Vagina (tissue), 2 donors: Measurements from ENCODE around the gene KNDC1. TPM values are rescaled to one million over a fixed set of nuclear protein-coding genes. Genes with fewer than 3 reads are reported as not detected.
"Not testable (repeated sequence)": the region's sequence is repeated elsewhere in the genome, so short reads cannot be mapped to it uniquely, and the experiment has no call there.

Experiments used
- DNase-seq, 2 donors: peaks; one replicate each; pipeline ENCODE4 v3.0.0-alpha.2; 2017; ENCODE audit errors: extremely low spot score in 2 of 2
- H3K27ac ChIP-seq: fragments of 200-600 bp; sonication (generic); one replicate; pipeline ENCODE4 v1.5.1; 2019
- H3K27me3 ChIP-seq: fragments of 200-600 bp; sonication (generic); one replicate; pipeline ENCODE4 v1.5.1; 2019
- H3K36me3 ChIP-seq, 2 donors: fragments of 200-600 bp; sonication (generic); one replicate each; pipeline ENCODE4 v1.5.1; 2017 to 2019
- H3K4me1 ChIP-seq: fragments of 200-600 bp; sonication (generic); one replicate; pipeline ENCODE4 v1.5.1; 2019
- H3K4me3 ChIP-seq, 2 donors: fragments of 200-600 bp; sonication (generic); 1 replicate in 1 of 2; 2 replicates in 1 of 2; pipeline ENCODE4 v1.5.1; 2016 to 2019
- H3K9me3 ChIP-seq: fragments of 200-600 bp; sonication (generic); one replicate; pipeline ENCODE4 v1.5.1; 2019
- POLR2A ChIP-seq, 2 donors: fragments of 450-650 bp; IDR thresholded peaks; one replicate each; pipeline ENCODE4 v1.6.1; 2017; ENCODE audit warnings: antibody characterized with exemption in 2 of 2, mild to moderate bottlenecking in 2 of 2, moderate library complexity in 2 of 2
- POLR2AphosphoS5 ChIP-seq, 2 donors: sonication (generic); formaldehyde crosslinking; IDR thresholded peaks; one replicate each; pipeline ENCODE4 v1.9.0; 2017; ENCODE audit warnings: antibody characterized with exemption in 2 of 2, mild to moderate bottlenecking in 2 of 2, low read depth in 1 of 2; ENCODE audit not compliant: insufficient read depth in 1 of 2
- intact Hi-C: fragments of 100-400 bp; cut with DNase I; formaldehyde crosslinking; loops from one replicate; pipeline ENCODE4 v1.15.1; 2023
- total RNA-seq: library from RNA; depleted of rRNA; stranded (reverse); fragments of >200 nt; gene quantifications from one replicate; pipeline ENCODE4 v1.2.3, GENCODE V29; 2016
- TF ChIP-seq, protein P1 (sequence below), 3 experiments: fragments of 450-650 bp in 2 of 3; fragments of 200-600 bp in 1 of 3; sonication (generic) in 1 of 3; IDR thresholded peaks; one replicate each; pipeline ENCODE4 v1.5.1; 2017 to 2019; ENCODE audit warnings: antibody characterized with exemption in 3 of 3, mild to moderate bottlenecking in 2 of 3, moderate library complexity in 2 of 3

KNDC1 gene
- total RNA-seq, 1 donor from 2014 or later, result 3.4 TPM

- Histone ChIP-seq H3K27me3 (no peaks in the 10 kb centered on the region), H3K4me3 (no peak overlapping the region), H3K27ac (no peak overlapping the region), H3K9me3 (no peaks in the 10 kb centered on the region), H3K4me1 (no peaks in the 10 kb centered on the region), H3K36me3 (no peaks in the 10 kb centered on the region)
- no peak for DNase-seq
- TF ChIP-seq POLR2AphosphoS5 (IDR thresholded peaks at IDR 0.05; ENCODE audit: insufficient read depth in 1 of 2, low read depth in 1 of 2) (no peak), POLR2A (IDR thresholded peaks at IDR 0.05) (no peak)
- TF ChIP-seq, protein P1, sequence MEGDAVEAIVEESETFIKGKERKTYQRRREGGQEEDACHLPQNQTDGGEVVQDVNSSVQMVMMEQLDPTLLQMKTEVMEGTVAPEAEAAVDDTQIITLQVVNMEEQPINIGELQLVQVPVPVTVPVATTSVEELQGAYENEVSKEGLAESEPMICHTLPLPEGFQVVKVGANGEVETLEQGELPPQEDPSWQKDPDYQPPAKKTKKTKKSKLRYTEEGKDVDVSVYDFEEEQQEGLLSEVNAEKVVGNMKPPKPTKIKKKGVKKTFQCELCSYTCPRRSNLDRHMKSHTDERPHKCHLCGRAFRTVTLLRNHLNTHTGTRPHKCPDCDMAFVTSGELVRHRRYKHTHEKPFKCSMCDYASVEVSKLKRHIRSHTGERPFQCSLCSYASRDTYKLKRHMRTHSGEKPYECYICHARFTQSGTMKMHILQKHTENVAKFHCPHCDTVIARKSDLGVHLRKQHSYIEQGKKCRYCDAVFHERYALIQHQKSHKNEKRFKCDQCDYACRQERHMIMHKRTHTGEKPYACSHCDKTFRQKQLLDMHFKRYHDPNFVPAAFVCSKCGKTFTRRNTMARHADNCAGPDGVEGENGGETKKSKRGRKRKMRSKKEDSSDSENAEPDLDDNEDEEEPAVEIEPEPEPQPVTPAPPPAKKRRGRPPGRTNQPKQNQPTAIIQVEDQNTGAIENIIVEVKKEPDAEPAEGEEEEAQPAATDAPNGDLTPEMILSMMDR (IDR thresholded peaks at IDR 0.05), result no peak
- intact Hi-C loops, result no loop called here
Measured at GRCh38 chr10:133218891-133219290, 58.9 kb downstream of the KNDC1 start.

DNA sequence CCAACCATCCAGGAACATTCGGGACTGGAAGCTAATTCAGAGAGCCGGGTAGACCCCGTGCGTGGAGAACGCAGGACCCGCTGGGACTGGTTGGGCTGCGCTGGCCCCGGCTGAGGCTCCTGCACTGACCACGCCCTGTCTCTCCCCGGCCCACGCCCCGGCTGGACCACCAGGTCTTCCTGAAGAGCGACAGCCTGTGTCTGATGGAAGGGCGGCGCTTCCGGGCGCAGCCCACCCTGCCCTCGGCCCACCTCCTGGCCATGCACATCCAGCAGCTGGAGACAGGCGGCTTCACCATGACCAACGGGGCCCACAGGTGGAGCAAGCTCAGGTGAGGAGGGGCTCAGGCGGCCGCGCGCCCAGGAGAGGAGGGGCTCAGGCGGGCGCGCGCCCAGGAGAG lies 59.8 kb downstream of the KNDC1 start:
- no peak for DNase-seq
- Histone ChIP-seq H3K27me3 (no peaks in the 10 kb centered on the region), H3K36me3 (no peaks in the 10 kb centered on the region), H3K27ac (no peak overlapping the region), H3K4me1 (no peaks in the 10 kb centered on the region), H3K4me3 (no peak overlapping the region), H3K9me3 (no peaks in the 10 kb centered on the region)
- intact Hi-C loops, result no loop called here
- TF ChIP-seq POLR2AphosphoS5 (IDR thresholded peaks at IDR 0.05; ENCODE audit: insufficient read depth in 1 of 2, low read depth in 1 of 2) (no peak), POLR2A (IDR thresholded peaks at IDR 0.05) (no peak)

DNA sequence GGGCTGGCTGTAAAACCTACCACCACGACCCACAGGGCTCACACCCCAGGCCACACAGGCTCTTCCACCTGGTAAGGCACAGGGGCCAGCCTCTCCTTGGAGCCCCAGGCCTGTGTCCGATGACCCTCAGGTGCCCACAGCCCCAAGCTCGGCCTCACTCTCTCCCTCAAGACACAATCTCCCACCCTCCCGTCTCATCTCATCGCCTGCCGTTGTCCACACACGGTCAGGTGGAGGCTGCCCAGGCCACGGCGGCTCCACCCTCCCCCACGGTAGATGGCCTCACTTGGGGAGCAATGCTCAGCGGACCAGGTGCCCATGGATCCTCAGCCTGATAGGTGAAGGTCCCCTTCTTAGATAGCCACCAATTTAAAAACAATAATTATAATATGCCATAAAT lies 61.3 kb downstream of the KNDC1 start:
- Histone ChIP-seq H3K9me3 (no peaks in the 10 kb centered on the region), H3K4me1 (no peaks in the 10 kb centered on the region), H3K27me3 (no peaks in the 10 kb centered on the region), H3K4me3 (no peak overlapping the region), H3K27ac (no peak overlapping the region), H3K36me3 (no peaks in the 10 kb centered on the region)
- intact Hi-C loops, result no loop called here
- TF ChIP-seq, protein P1 (IDR thresholded peaks at IDR 0.05), result no peak
- TF ChIP-seq POLR2A (IDR thresholded peaks at IDR 0.05) (no peak), POLR2AphosphoS5 (IDR thresholded peaks at IDR 0.05; ENCODE audit: insufficient read depth in 1 of 2, low read depth in 1 of 2) (no peak)
- DNase-seq, result no peak

- H3K36me3 ChIP-seq, H3K9me3 ChIP-seq, H3K4me3 ChIP-seq, DNase-seq, H3K27me3 ChIP-seq, H3K4me1 ChIP-seq, intact Hi-C loops, H3K27ac ChIP-seq: not testable (repeated sequence)
Measured at GRCh38 chr10:133221756-133222155, 61.7 kb downstream of the KNDC1 start.

GRCh38 chr10:133224076-133224475 lies 64.1 kb downstream of the KNDC1 start:
- TF ChIP-seq POLR2AphosphoS5 (IDR thresholded peaks at IDR 0.05; ENCODE audit: insufficient read depth in 1 of 2, low read depth in 1 of 2) (no peak), POLR2A (IDR thresholded peaks at IDR 0.05) (no peak)
- TF ChIP-seq, protein P1 (IDR thresholded peaks at IDR 0.05), result no peak
- Histone ChIP-seq H3K27ac (no peak overlapping the region), H3K4me1 (no peaks in the 10 kb centered on the region), H3K27me3 (no peaks in the 10 kb centered on the region), H3K4me3 (no peak overlapping the region), H3K9me3 (no peaks in the 10 kb centered on the region), H3K36me3 (no peaks in the 10 kb centered on the region)
- intact Hi-C loops, result no loop called here
- no peak for DNase-seq

- no peaks in the 10 kb centered on the region for H3K36me3 ChIP-seq
- TF ChIP-seq POLR2A (IDR thresholded peaks at IDR 0.05), result no peak
- no peak for TF ChIP-seq POLR2AphosphoS5 (IDR thresholded peaks at IDR 0.05; ENCODE audit: insufficient read depth in 1 of 2, low read depth in 1 of 2)
- TF ChIP-seq, protein P1 (IDR thresholded peaks at IDR 0.05), result no peak
- H3K4me3 ChIP-seq, result peak overlapping the region; percentile 16 to 22
- intact Hi-C loops, result no loop called here
- H3K27me3 ChIP-seq, result no peaks in the 10 kb centered on the region
- DNase-seq, result no peak
- H3K9me3 ChIP-seq, result no peaks in the 10 kb centered on the region
- H3K27ac ChIP-seq, result no peak overlapping the region
- peaks cover 5% of the 10 kb centered on the region for H3K4me1 ChIP-seq
Measured at GRCh38 chr10:133224756-133225372, 64.8 kb downstream of the KNDC1 start.
